Measurements from ENCODE around the gene RPS5. TPM values are rescaled to one million over a fixed set of nuclear protein-coding genes. Genes with fewer than 3 reads are reported as not detected.
"Not testable (repeated sequence)": the region's sequence is repeated elsewhere in the genome, so short reads cannot be mapped to it uniquely, and the experiment has no call there.

The RPS5 gene
- total RNA-seq, 1 experiment from 2014 or later, result 2,221 TPM

- in situ Hi-C loops (cut with HindIII; ENCODE audit: low pct_unique_long_range_greater_than_20kb, low sequenced_read_pairs), result no loop called here
- no peak for DNase-seq (ENCODE audit: low read depth)
These were observed 11.5 kb downstream of the RPS5 start for GRCh38 chr19:58398545-58398944.

- in situ Hi-C loops (cut with HindIII; ENCODE audit: low pct_unique_long_range_greater_than_20kb, low sequenced_read_pairs), result no loop called here
- DNase-seq (ENCODE audit: low read depth), result no peak
These were observed 12.8 kb downstream of the RPS5 start for GRCh38 chr19:58399903-58400302.

GRCh38 chr19:58400316-58400915 is 13.3 kb downstream of the RPS5 start:
- in situ Hi-C loops (cut with HindIII; ENCODE audit: low pct_unique_long_range_greater_than_20kb, low sequenced_read_pairs), result no loop called here

GRCh38 chr19:58400916-58401839 is 14.1 kb downstream of the RPS5 start:
- DNase-seq (ENCODE audit: low read depth), result peak; percentile 100
- in situ Hi-C loops (cut with HindIII; ENCODE audit: low pct_unique_long_range_greater_than_20kb, low sequenced_read_pairs), result no loop called here

More at GRCh38 chr19:58400316-58400915, 13.3 kb downstream of the RPS5 start:
- no peak for DNase-seq (ENCODE audit: low read depth)

- in situ Hi-C loops (cut with HindIII; ENCODE audit: low pct_unique_long_range_greater_than_20kb, low sequenced_read_pairs), result no loop called here
- DNase-seq (ENCODE audit: low read depth), result no peak
These were observed 14.9 kb downstream of the RPS5 start for GRCh38 chr19:58401840-58402421.

DNA sequence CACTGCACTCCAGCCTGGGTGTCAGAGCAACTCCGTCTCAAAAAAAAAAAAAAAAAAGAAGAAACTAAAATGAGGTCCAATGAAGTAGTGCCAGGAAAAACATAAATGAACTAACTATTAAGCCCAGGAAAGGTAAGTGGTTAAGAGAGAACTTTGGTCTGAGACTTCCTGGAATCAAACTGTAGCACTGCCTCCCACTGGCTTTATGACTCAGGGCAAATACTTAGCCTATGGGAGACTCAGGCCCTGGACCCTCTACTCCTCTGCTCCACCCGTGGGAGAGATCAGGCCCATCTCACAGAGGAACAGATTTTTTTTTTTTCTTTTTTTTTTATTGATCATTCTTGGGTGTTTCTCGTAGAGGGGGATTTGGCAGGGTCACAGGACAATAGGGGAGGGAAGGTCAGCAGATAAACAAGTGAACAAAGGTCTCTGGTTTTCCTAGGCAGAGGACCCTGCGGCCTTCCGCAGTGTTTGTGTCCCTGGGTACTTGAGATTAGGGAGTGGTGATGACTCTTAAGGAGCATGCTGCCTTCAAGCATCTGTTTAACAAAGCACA is 16.9 kb downstream of the RPS5 start:
- DNase-seq (ENCODE audit: low read depth); in situ Hi-C loops (cut with HindIII; ENCODE audit: low pct_unique_long_range_greater_than_20kb, low sequenced_read_pairs): not testable (repeated sequence)

DNA sequence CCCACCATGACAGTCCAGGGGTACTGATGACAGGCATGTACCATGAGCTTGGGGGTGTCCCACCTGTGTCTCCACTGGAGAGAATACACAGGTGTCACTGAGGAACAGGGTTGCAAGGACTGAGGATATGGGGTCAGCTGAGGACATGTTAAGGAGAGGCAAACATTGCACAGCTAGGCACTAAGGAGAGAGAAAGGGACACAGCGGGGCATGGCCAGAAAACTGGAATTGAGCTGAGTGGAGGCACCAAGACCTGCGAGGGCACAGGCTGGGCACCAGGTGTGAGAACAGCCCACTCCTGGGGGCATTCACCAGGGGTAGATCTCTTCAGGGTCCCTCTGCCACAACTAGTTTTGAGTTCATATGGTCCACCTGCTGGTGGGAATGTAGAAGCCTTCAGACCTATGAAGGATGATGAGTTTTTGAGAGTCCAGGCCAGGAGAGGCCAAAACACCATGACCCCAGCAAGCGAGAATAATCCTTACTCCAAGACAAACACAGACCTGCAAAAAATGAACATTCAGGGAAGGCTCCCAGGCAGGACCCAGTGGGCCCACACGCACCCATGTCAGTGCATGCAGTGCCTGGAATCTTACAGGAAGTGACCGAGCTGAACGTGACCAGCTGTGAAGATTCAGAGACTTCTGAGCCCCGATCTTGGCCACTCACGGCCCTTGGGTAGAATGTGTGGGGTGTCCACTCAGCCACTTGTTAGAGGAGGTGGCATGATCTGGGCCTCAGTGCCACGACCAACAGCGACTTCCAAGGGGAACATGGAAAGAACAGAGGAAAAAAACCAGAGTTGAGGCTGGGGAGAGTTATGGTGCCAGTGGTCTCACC is 20.0 kb downstream of the RPS5 start:
- no peak for DNase-seq (ENCODE audit: low read depth)
- in situ Hi-C loops (cut with HindIII; ENCODE audit: low pct_unique_long_range_greater_than_20kb, low sequenced_read_pairs), result no loop called here

DNA sequence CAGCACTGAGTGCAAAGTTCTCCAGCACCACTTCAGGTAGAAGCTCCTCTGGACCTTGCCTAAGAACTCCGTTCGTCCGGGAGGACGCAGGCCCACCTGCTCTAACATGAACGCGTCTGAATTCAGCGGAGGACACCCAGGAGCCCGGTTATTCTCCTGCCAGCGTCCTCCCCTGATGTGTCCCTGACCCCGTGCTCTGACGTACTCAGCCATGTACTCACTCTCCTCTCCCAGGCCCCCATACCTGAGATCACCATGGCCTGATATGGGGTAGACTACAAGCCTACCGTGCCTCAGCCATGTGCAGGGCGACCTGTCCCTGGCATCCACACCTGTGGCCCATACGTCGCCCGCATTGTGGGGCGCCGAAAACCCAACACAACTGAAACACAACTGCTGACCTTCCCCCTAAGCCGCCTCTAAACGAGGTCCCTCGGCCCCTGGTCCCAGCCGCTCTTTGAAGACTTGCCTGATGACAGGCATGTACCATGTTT is 20.6 kb downstream of the RPS5 start:
- no peak for DNase-seq (ENCODE audit: low read depth)
- in situ Hi-C loops (cut with HindIII; ENCODE audit: low pct_unique_long_range_greater_than_20kb, low sequenced_read_pairs), result no loop called here

- in situ Hi-C loops (cut with HindIII; ENCODE audit: low pct_unique_long_range_greater_than_20kb, low sequenced_read_pairs), result no loop called here
- DNase-seq (ENCODE audit: low read depth), result peak; percentile 89
These were observed 21.3 kb downstream of the RPS5 start, which contains the start of gene ZNF584 for GRCh38 chr19:58408152-58409009. ZNF584 (plus strand) TSS chr19:58408649; CDS start chr19:58409148, 499 bp downstream.

GRCh38 chr19:58409010-58409790 is 22.1 kb downstream of the RPS5 start:
- DNase-seq (ENCODE audit: low read depth), result peak; percentile 41
- in situ Hi-C loops (cut with HindIII; ENCODE audit: low pct_unique_long_range_greater_than_20kb, low sequenced_read_pairs), result no loop called here

DNA sequence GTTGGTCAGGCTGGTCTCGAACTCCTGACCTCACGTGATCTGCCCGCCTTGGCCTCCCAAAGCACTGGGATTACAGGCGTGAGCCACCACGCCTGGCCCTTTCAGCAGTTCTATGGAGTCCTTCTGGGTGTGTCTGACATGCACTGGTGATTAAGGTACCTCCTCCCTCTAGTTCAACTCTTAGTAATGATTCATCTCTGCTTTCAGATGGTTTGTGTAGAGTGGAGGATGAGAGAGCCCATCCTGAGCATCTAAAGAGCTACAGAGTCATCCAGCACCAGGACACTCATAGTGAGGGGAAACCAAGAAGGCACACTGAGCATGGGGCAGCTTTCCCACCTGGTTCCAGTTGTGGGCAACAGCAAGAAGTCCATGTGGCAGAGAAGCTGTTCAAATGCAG is 29.5 kb downstream of the RPS5 start:
- no peak for DNase-seq (ENCODE audit: low read depth)
- in situ Hi-C loops (cut with HindIII; ENCODE audit: low pct_unique_long_range_greater_than_20kb, low sequenced_read_pairs), result no loop called here

DNA sequence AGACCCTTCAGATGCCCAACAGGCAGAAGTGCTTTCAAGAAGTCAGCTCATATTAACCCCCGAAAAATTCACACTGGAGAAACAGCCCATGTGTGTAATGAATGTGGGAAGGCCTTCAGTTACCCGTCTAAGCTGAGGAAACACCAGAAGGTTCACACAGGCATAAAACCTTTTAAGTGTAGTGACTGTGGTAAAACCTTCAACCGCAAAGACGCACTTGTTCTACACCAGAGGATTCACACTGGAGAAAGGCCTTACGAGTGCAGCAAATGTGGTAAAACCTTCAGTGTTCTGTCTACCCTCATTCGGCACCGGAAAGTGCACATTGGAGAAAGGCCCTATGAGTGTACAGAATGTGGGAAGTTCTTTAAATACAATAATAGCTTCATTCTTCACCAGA is 30.0 kb downstream of the RPS5 start:
- in situ Hi-C loops (cut with HindIII; ENCODE audit: low pct_unique_long_range_greater_than_20kb, low sequenced_read_pairs), result no loop called here
- DNase-seq (ENCODE audit: low read depth), result no peak

DNA sequence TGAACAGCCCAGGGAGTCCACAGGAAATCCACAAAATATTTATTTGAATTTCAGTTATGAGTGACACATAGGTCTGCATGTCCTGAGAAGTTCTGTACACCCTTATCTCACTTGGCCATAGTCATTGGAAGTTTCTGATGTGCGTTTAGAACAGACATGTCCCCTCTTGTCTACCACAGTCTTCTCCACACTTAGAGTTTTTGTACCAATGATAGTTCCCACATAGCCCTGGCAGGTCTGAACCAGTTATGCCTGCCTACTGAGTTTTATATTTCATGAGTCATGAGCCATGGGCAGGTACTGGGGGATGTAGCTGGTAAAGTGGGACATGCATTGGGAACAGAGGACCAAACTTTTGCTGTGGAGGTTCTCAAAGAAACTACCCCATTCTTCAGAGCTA is 41.5 kb downstream of the RPS5 start:
- in situ Hi-C loops (cut with HindIII; ENCODE audit: low pct_unique_long_range_greater_than_20kb, low sequenced_read_pairs), result no loop called here
- DNase-seq (ENCODE audit: low read depth), result no peak

- in situ Hi-C loops (cut with HindIII; ENCODE audit: low pct_unique_long_range_greater_than_20kb, low sequenced_read_pairs), result no loop called here
- no peak for DNase-seq (ENCODE audit: low read depth)
These were observed 42.7 kb downstream of the RPS5 start for GRCh38 chr19:58429745-58430144.

DNA sequence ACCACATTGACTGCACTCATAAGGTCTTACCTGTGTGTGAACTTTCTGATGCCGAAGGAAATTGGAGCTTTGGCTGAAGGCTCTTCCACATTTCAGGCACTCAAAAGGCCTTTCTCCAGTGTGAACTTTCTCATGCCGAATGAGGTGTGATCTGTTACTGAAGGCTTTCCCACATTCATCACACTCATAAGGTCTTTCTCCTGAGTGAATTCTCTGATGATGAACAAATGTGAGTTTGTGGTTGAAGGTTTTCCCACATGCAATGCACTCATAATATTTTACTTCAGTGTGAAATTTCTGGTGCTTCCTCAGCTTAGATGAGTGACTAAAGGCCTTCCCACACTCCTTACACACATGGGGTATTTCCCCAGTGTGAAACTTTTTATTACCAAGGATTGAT is 47.1 kb downstream of the RPS5 start:
- in situ Hi-C loops (cut with HindIII; ENCODE audit: low pct_unique_long_range_greater_than_20kb, low sequenced_read_pairs), result no loop called here
- peak; percentile 26 for DNase-seq (ENCODE audit: low read depth)

Measured in Caki2 (cell line).